Neural cell (in vitro differentiated cells): ENCODE measurements around the gene OPN1SW.

Experiments used
- CTCF ChIP-seq: fragments of 450-650 bp; IDR thresholded peaks from 2 replicates; pipeline ENCODE4 v1.5.1; 2014; ENCODE audit warnings: antibody characterized with exemption, mild to moderate bottlenecking, moderate library complexity; ENCODE audit not compliant: poor library complexity, severe bottlenecking
- EZH2 ChIP-seq: fragments of 200-600, 300-800 bp; shearing (Covaris generic), sonication (generic); IDR thresholded peaks from 2 replicates; pipeline ENCODE4 v1.6.1; 2014; ENCODE audit warnings: antibody characterized with exemption, low read length, borderline replicate concordance, mild to moderate bottlenecking; ENCODE audit not compliant: insufficient read depth, poor library complexity, severe bottlenecking

GRCh38 chr7:128732521-128733277, 42.9 kb downstream of the OPN1SW start:
- TF ChIP-seq CTCF (no peak), EZH2 (no peak)
